IgD-negative memory B cell (primary cell): ENCODE measurements around the gene SERPINC1. TPM values are rescaled to one million over a fixed set of nuclear protein-coding genes. Genes with fewer than 3 reads are reported as not detected.
"Not testable (repeated sequence)": the region's sequence is repeated elsewhere in the genome, so short reads cannot be mapped to it uniquely, and the experiment has no call there.

Source experiments
- H3K27ac Mint-ChIP-seq, 3 donors: one replicate each; pipeline ENCODE4 v1.8.0; 2020 to 2022; ENCODE audit warnings: mild to moderate bottlenecking in 3 of 3, mixed read lengths in 3 of 3, moderate library complexity in 1 of 3
- H3K27me3 Mint-ChIP-seq: one replicate; pipeline ENCODE4 v1.8.0; 2021; ENCODE audit warnings: mixed read lengths
- H3K36me3 Mint-ChIP-seq: one replicate; pipeline ENCODE4 v1.8.0; 2020; ENCODE audit warnings: mild to moderate bottlenecking, mixed read lengths
- H3K4me1 Mint-ChIP-seq, 3 donors: one replicate each; pipeline ENCODE4 v1.8.0; 2020 to 2022; ENCODE audit warnings: mixed read lengths in 3 of 3, mild to moderate bottlenecking in 1 of 3
- H3K4me3 Mint-ChIP-seq, 4 donors: one replicate each; pipeline ENCODE4 v1.8.0; 2020 to 2022; ENCODE audit warnings: mild to moderate bottlenecking in 4 of 4, mixed read lengths in 4 of 4, moderate library complexity in 3 of 4
- H3K9me3 Mint-ChIP-seq, 3 donors: one replicate each; pipeline ENCODE4 v1.8.0; 2020 to 2021; ENCODE audit warnings: mixed read lengths in 3 of 3, mild to moderate bottlenecking in 1 of 3
- polyA plus RNA-seq: library from polyadenylated mRNA; unstranded; fragments of 300-500 nt; fragmentation: Illumina TruSeq; gene quantifications from one replicate; pipeline ENCODE4 v1.2.3, GENCODE V29; 2021

The SERPINC1 gene
- polyA plus RNA-seq, 1 donor from 2014 or later, result not detected

DNA sequence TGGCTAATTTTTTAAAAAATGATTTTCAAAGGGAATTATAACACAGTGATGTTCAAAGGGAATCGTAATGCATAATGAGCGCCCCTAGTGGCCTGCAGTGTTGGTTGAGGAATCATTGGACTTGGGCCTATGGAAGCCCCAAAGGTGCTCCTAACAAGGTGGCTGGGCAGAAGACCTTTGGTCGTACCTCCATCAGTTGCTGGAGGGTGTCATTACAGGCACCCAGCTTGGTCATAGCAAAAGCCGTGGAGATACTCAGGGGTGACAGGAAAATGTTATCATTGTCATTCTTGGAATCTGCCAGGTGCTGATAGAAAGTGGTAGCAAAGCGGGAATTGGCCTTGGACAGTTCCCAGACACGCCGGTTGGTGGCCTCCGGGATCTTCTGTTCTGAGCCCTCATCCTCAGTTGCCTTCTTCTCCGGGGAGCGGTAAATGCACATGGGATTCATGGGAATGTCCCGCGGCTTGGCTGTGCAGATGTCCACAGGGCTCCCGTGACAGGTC is 2.7 kb downstream of the SERPINC1 start:
- Mint-ChIP-seq H3K9me3 (no peaks in the 10 kb centered on the region), H3K4me1 (no peaks in the 10 kb centered on the region), H3K27me3 (no peaks in the 10 kb centered on the region), H3K36me3 (no peaks in the 10 kb centered on the region), H3K27ac (no peak overlapping the region), H3K4me3 (peak overlapping the region in 1 of 4 donors; percentile 63)

DNA sequence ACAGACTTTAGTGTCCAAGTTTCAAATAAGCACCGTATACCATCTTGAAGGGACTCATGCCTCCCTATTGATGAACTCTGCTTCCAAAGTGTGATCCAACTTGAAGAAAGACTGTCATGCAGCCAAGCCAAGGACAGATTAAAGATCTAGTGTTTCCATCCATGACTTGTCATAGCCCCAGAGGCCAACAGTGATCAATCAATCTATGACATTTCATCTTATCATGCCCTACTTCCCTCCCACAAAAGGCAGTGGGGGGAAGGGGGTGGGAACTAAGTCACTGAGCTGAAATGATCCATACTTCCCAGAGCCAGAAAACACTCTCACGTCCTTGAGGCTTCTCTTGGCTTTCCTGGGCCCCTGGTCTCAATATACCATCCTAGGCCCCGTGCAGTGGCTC is 4.0 kb downstream of the SERPINC1 start:
- Mint-ChIP-seq H3K9me3 (no peaks in the 10 kb centered on the region), H3K27ac (no peak overlapping the region), H3K36me3 (no peaks in the 10 kb centered on the region), H3K4me3 (no peak overlapping the region), H3K4me1 (no peaks in the 10 kb centered on the region), H3K27me3 (no peaks in the 10 kb centered on the region)

DNA sequence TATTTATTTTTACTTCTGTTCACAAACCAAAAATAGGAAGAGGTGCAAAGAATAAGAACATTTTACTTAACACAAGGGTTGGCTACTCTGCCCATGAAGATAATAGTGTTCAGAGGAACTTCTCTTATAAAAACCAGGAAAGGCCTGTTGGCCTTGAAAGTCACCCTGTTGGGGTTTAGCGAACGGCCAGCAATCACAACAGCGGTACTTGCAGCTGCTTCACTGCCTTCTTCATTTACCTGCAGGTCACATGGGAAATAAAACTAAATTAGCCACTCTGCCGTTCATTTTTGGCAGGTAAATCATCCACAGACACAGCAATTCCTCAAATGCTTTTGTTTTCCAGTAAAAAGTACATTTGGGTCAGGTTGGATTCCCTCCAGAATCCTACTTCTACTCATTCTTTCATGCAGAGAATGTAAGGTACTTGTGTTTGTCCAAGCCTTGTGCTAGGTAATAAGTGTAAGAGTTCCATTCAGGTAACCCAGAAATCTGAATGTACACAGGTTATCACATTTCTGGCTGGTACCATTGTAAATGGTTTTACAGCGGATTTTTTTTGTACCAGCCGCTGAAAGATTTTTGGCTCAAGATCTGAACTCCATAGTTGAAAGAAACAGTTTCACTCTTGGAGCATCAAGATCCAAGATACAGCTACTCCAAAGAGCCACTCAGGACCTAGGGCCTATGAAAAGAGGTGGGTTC is 13.1 kb downstream of the SERPINC1 start:
- no peaks in the 10 kb centered on the region for H3K27me3 Mint-ChIP-seq
- peaks cover 4% of the 10 kb centered on the region for H3K36me3 Mint-ChIP-seq
- no peak overlapping the region for H3K4me3 Mint-ChIP-seq
- no peaks in the 10 kb centered on the region for H3K9me3 Mint-ChIP-seq
- peaks cover 0 to 6% (median 6%) of the 10 kb centered on the region in 3 donors for H3K4me1 Mint-ChIP-seq
- H3K27ac Mint-ChIP-seq, result no peak overlapping the region

DNA sequence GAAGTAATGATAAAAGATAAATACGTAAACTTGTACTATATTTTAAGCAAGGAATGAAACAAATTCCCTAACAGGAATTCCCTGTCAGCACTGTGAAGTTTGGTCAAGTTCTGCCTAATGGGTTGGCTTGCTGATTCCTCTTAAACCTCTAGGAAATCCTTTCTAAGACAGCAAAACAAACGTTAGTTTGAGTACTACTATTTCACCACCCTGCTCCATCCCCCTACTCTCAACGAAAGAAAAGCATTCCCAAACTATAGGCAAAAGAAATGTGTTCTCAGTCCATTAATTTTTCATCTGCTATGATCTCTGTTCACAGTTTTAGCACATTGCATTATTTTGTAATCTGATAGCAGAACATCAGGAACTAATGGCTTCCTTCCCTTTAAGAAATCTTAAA is 16.1 kb downstream of the SERPINC1 start:
- no peak overlapping the region for H3K27ac Mint-ChIP-seq
- H3K36me3 Mint-ChIP-seq, result peaks cover 4% of the 10 kb centered on the region
- H3K4me3 Mint-ChIP-seq, result peak overlapping the region in 1 of 4 donors; percentile 3
- H3K9me3 Mint-ChIP-seq, result no peaks in the 10 kb centered on the region
- H3K27me3 Mint-ChIP-seq, result no peaks in the 10 kb centered on the region
- H3K4me1 Mint-ChIP-seq, result peaks cover 12 to 15% (median 14%) of the 10 kb centered on the region in 3 donors

DNA sequence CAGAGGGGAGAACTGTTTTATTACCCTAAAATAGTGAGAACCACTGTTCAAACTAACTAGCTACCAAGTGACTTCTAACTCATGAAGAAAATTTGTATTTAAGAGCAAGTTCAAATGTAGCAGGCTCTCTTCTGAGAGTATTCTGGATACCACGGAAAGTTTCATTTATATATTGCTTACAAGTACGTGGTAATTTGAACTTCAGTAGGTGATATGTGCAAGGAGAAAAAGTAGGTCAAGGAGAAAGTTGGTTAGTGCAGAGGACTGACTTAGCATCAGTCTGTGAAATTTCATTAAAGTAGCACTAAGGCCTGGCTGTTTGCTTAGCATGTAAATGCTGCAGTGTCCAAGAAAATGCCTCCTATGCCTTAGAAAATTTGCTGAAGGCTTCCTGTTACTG is 16.7 kb downstream of the SERPINC1 start:
- H3K27me3 Mint-ChIP-seq, result no peaks in the 10 kb centered on the region
- H3K36me3 Mint-ChIP-seq, result peaks cover 4% of the 10 kb centered on the region
- no peak overlapping the region for H3K27ac Mint-ChIP-seq
- peaks cover 12 to 15% (median 14%) of the 10 kb centered on the region in 3 donors for H3K4me1 Mint-ChIP-seq
- H3K4me3 Mint-ChIP-seq, result no peak overlapping the region
- H3K9me3 Mint-ChIP-seq, result no peaks in the 10 kb centered on the region

DNA sequence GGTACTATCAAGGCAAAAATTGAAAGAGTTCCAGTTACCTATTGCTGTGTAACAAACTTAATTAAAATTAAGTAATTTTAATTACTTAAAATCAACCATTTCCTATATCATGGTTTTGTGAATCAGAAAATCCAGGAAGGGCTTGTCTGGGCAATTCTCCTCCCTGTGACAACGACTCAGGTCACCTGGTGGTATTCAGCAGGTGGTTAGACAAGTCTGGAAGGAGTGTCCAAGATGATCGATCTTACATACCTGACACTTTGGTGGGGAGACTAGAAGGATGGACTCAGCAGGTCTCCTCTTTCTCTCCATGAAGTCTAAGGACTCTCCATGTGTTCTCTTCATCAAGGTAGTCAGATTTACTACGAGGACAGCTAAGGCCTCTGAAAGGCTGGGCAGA is 22.9 kb downstream of the SERPINC1 start:
- H3K9me3 Mint-ChIP-seq, result no peaks in the 10 kb centered on the region
- no peak overlapping the region for H3K4me3 Mint-ChIP-seq
- H3K36me3 Mint-ChIP-seq, result peaks cover 13% of the 10 kb centered on the region
- no peaks in the 10 kb centered on the region for H3K27me3 Mint-ChIP-seq
- H3K4me1 Mint-ChIP-seq, result peaks cover 13 to 14% (median 14%) of the 10 kb centered on the region in 3 donors
- no peak overlapping the region for H3K27ac Mint-ChIP-seq

DNA sequence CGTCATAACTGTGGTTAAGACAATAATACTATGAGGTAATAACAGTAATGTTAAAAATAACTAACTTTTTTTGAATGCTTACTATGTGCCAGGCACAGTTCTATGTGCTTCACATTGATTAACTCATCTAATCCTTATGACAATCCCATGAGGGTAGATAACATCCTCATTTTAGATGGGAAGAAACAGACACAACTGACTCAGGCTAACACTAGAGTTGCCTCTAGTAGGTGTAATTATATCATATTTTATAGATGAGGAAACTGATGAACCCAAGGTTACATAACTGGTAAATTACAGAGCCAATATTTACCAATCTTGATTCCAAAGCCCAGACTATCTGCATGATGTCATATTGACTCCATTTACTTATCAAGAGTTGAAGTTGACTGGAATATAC is 23.5 kb downstream of the SERPINC1 start:
- Mint-ChIP-seq H3K4me3 (no peak overlapping the region), H3K36me3 (peaks cover 16% of the 10 kb centered on the region), H3K27ac (no peak overlapping the region), H3K9me3 (no peaks in the 10 kb centered on the region), H3K27me3 (no peaks in the 10 kb centered on the region), H3K4me1 (peaks cover 12 to 14% (median 13%) of the 10 kb centered on the region in 3 donors)

DNA sequence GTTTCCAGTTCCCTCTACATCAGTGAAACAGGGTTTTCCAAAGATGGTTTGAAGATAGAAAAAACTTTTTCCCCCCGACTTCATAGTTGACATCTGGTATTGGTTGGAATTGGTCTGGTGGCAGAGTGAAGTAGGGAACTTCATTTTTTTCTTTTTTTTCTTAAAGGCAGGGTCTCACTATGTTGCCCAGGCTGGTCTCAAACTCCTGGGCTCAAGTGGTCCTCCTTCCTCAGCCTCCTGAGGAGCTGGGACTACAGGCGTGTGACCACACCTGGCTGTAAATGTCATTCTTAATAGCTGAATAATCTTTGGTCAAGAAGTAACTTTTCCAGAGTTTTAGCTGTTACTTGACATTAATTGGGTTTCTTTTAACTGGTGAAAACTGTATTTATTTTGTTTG is 27.2 kb downstream of the SERPINC1 start:
- H3K36me3 Mint-ChIP-seq, result peaks cover 29% of the 10 kb centered on the region
- no peak overlapping the region for H3K27ac Mint-ChIP-seq
- H3K27me3 Mint-ChIP-seq, result no peaks in the 10 kb centered on the region
- H3K4me1 Mint-ChIP-seq, result peaks cover 3 to 12% (median 4%) of the 10 kb centered on the region in 3 donors
- no peak overlapping the region for H3K4me3 Mint-ChIP-seq
- no peaks in the 10 kb centered on the region for H3K9me3 Mint-ChIP-seq

DNA sequence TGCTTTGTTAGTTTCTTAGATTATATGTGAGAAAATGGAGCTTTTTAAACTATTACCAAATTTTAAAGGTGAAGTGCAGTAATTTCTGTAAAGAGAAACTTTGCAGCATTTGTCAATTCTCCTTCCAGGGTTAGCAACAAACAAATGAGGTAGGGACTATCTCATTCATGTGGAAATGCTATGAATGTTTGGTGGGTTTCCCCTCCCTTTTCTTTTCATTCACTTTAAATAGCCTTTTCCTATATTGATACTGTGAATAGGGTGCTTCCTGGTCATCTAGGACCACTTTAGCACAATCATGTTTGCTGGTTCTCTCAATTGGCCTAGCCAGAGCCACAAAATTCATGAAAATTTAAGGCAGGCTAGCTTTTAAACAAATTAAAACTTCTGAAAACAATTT is 28.4 kb downstream of the SERPINC1 start:
- Mint-ChIP-seq H3K4me3 (no peak overlapping the region), H3K27ac (no peak overlapping the region), H3K27me3 (no peaks in the 10 kb centered on the region), H3K9me3 (no peaks in the 10 kb centered on the region), H3K4me1 (peaks cover 2 to 12% (median 3%) of the 10 kb centered on the region in 3 donors), H3K36me3 (peaks cover 24% of the 10 kb centered on the region)

DNA sequence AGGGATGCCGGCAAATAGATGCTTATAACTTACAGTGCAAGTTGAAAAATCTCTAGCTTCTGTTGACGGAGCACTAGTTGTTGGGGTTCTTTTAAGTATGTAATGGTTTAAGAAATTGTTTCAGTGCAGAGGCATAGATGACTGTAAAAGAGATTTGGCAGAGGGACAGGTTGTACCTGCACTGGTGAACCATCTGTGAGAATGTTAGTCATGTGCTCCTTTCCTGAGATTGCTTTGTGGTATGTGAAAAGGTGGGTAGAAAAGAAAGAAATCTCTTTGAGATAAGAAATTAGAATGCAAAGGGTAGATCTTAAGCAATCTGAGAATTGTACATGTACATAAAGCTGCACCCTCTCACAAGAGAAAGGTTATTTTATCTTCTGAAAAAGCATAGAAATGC is 29.5 kb downstream of the SERPINC1 start:
- Mint-ChIP-seq H3K4me1 (peaks cover 2 to 12% (median 3%) of the 10 kb centered on the region in 3 donors), H3K27ac (no peak overlapping the region)

DNA sequence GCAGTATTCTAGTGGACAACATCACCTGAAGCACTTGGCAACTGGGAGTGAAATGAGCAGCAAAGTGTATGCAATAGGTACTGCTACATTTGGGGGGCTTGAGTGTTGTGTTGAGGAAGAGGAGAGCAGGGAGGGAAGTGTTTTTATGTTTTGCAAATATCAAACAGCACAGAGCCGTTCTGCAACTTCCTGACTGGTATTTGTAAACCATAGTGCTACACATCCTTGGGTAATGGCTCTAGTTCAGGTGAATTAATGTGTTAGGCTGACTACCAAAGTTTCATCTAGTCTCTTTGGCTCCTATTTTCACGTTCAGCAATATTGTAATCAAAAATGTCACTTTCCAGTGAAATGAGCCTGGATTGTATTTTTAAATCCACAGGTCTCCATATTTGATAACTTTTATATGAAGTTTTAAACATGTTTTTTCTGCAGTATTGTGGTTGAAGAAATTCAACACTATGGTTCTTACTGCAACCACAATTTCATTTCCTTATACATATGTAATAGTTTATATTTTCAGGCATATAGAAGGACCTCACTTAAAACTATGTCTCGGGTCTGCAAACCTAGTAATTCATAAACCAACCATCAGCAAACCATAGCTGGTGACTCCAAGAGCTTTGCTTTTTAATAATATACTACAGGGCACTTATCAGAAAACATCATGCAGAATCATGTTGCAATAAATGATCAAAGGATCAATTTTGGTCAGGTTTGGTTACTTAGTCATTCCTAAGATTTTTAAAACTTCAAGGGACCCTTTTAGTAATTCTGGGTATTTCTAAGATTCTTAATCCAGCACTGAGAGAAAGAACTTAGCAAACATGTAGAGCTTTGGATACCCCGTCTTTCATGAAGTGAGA is 30.1 kb downstream of the SERPINC1 start:
- Mint-ChIP-seq H3K4me1 (peaks cover 3 to 12% (median 3%) of the 10 kb centered on the region in 3 donors), H3K36me3 (peaks cover 20% of the 10 kb centered on the region), H3K9me3 (no peaks in the 10 kb centered on the region), H3K4me3 (no peak overlapping the region), H3K27me3 (no peaks in the 10 kb centered on the region), H3K27ac (peak overlapping the region in 1 of 3 donors; percentile 45)

More for the DNA sequence above, 29.5 kb downstream of the SERPINC1 start:
- no peaks in the 10 kb centered on the region for H3K27me3 Mint-ChIP-seq
- no peaks in the 10 kb centered on the region for H3K9me3 Mint-ChIP-seq
- H3K36me3 Mint-ChIP-seq, result peaks cover 22% of the 10 kb centered on the region
- H3K4me3 Mint-ChIP-seq, result no peak overlapping the region

DNA sequence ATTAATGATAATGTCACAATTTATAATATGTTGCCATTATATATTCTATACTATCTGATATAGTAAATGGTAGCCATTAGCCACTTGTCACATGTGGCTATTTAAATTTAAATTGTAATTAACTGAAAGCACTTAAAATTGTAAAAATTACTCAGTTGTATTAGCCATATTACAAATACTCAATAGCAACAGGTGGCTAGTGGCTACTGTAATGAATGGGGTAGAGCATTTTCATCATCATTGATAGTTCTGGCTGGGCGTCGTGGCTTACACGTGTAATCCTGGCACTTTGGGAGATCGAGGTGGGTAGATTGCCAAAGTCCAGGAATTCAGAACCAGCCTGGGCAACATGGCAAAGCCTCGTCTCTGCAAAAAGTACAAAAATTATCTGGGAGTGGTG is 32.4 kb downstream of the SERPINC1 start:
- no peaks in the 10 kb centered on the region for H3K27me3 Mint-ChIP-seq
- H3K4me1 Mint-ChIP-seq, result peaks cover 1 to 5% (median 3%) of the 10 kb centered on the region in 3 donors
- H3K9me3 Mint-ChIP-seq, result no peaks in the 10 kb centered on the region
- H3K27ac Mint-ChIP-seq, result no peak overlapping the region
- no peak overlapping the region for H3K4me3 Mint-ChIP-seq
- H3K36me3 Mint-ChIP-seq, result peaks cover 23% of the 10 kb centered on the region

DNA sequence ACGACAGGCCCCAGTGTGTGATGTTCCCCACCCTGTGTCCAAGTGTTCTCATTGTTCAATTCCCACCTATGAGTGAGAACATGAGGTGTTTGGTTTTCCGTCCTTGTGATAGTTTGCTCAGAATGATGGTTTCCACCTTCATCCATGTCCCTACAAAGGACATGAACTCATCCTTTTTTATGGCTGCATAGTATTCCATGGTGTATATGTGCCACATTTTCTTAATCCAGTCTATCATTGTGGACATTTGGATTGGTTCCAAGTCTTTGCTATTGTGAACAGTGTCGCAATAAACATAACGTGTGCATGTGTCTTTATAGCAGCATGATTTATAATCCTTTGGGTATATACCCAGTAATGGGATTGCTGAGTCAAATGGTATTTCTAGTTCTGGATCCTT is 36.0 kb downstream of the SERPINC1 start:
- not testable (repeated sequence) for H3K4me3 Mint-ChIP-seq, H3K9me3 Mint-ChIP-seq, H3K4me1 Mint-ChIP-seq, H3K27me3 Mint-ChIP-seq, H3K27ac Mint-ChIP-seq
- H3K36me3 Mint-ChIP-seq, result peaks cover 13% of the 10 kb centered on the region

DNA sequence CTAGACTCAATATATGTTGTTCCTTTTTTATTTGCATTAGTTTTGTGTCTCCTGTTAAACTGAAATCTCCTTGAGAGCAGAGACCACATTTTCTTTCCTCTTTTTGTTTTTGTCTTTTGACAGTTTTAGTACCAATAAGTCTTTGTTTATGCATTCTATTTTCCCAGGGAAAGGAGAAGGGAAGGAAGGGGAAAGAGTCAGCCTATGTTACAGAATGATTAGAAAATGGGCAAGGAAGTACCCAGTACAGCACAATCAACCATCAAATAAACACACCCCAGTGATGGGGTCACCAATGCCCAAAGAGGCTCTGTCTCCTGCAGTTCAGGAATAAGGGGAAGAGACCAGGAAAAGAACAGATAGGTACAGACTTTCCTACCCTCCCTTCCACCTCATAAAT is 38.9 kb downstream of the SERPINC1 start:
- Mint-ChIP-seq H3K4me3 (no peak overlapping the region), H3K36me3 (peaks cover 13% of the 10 kb centered on the region), H3K9me3 (no peaks in the 10 kb centered on the region), H3K27me3 (no peaks in the 10 kb centered on the region), H3K27ac (peak overlapping the region in 1 of 3 donors; percentile 2), H3K4me1 (peaks cover 0 to 7% (median 5%) of the 10 kb centered on the region in 3 donors)

DNA sequence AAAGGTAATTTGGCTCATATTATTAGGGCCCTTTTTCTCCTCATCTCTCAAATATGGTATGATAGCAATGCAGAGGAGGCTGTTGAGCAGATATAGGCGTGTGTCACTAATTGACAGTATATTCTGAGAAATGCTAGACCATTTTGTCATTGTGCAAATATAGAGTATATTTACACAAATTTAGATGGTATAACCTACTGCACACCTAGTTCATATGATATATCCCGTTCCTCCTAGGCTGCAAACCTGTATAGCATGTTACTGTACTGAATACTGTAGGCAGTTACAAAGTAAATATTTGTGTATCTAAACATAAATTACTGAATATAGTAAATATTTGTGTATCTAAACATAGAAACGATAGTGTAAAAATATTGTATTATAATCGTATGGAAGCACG is 40.4 kb downstream of the SERPINC1 start:
- H3K4me3 Mint-ChIP-seq, result no peak overlapping the region
- H3K4me1 Mint-ChIP-seq, result peaks cover 0 to 11% (median 10%) of the 10 kb centered on the region in 3 donors
- H3K9me3 Mint-ChIP-seq, result no peaks in the 10 kb centered on the region
- peaks cover 14% of the 10 kb centered on the region for H3K36me3 Mint-ChIP-seq
- H3K27me3 Mint-ChIP-seq, result no peaks in the 10 kb centered on the region
- H3K27ac Mint-ChIP-seq, result peak overlapping the region in 1 of 3 donors; percentile 39
